ENCODE data around the gene PRKD2.

DNA sequence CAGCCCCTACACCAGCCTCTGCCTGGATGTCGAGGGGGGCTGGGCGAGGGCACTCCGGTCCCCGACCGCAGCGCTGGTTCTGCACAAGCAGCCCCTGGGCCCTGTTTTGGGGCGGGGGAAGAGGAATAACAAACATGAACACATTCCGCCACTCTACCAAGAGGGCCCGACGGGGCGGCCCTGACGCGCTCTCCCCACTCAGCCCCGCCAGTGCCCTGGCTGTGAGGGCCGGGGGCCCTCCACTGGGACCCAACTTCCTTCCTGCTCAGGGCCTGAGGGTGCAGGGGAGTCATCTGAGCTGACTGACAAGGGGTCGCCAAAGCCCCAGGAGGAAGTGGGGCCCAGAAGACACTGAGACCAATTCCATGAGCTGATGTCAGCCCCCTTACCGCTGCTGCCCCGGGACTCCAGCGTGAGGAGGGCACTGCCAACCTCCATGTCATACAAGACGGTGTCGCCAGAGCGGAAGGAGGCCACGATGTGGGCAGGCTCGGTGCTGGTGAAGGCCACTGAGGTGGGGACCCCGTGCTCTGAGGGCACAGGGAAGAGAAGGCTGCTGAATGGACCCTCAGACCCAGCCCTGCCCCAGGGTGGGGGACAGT is 5.6 kb upstream of the PRKD2 start:
- TF ChIP-seq, protein P1, sequence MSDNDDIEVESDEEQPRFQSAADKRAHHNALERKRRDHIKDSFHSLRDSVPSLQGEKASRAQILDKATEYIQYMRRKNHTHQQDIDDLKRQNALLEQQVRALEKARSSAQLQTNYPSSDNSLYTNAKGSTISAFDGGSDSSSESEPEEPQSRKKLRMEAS (CRISPR knock-in tag; IDR thresholded peaks at IDR 0.05) = no peak
- no peak for TF ChIP-seq SP1 (CRISPR knock-in tag; conservative IDR thresholded peaks at IDR 0.05)
- TF ChIP-seq, protein P2, sequence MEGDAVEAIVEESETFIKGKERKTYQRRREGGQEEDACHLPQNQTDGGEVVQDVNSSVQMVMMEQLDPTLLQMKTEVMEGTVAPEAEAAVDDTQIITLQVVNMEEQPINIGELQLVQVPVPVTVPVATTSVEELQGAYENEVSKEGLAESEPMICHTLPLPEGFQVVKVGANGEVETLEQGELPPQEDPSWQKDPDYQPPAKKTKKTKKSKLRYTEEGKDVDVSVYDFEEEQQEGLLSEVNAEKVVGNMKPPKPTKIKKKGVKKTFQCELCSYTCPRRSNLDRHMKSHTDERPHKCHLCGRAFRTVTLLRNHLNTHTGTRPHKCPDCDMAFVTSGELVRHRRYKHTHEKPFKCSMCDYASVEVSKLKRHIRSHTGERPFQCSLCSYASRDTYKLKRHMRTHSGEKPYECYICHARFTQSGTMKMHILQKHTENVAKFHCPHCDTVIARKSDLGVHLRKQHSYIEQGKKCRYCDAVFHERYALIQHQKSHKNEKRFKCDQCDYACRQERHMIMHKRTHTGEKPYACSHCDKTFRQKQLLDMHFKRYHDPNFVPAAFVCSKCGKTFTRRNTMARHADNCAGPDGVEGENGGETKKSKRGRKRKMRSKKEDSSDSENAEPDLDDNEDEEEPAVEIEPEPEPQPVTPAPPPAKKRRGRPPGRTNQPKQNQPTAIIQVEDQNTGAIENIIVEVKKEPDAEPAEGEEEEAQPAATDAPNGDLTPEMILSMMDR (IDR thresholded peaks at IDR 0.05) = no peak
